GM19238 (cell line): ENCODE results near the gene ADGRG6.
"Not testable (repeated sequence)": the region's sequence is repeated elsewhere in the genome, so short reads cannot be mapped to it uniquely, and the experiment has no call there.

Experiments used
- DNase-seq: peaks from one replicate; pipeline ENCODE4 v3.0.0; 2011; ENCODE audit warnings: low spot score; ENCODE audit not compliant: insufficient read length

ADGRG6 gene

DNA sequence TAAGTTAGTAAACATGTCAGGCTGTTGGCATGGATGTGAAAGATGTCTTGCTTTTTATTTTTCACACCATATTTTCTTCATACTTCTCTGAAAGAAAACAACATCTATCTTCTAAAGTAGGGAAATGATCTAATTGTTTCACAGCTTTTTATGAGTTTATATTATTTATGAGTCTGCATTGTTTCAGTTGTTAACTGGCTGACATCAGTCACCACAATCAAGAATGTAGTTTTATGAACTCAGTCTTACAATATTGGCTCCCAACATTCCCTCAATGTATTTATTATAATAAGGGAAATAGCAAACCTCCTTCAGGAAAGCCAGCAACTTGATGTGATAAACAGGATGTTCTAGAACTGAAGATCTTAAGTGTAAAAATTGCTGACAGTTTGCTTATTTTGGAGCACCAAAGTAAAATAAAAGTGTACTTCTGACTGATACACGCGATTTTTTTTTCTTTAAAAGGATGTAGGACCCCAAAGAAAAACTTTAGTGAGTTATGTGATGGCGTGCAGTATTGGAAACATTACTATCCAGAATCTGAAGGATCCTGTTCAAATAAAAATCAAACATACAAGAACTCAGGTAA, 106.0 kb downstream of the ADGRG6 start:
- no peak for DNase-seq

- no peak for DNase-seq
Measured at GRCh38 chr6:142408409-142408808, 106.6 kb downstream of the ADGRG6 start.

- DNase-seq, result no peak
Measured at GRCh38 chr6:142409794-142410193, 108.0 kb downstream of the ADGRG6 start.

DNA sequence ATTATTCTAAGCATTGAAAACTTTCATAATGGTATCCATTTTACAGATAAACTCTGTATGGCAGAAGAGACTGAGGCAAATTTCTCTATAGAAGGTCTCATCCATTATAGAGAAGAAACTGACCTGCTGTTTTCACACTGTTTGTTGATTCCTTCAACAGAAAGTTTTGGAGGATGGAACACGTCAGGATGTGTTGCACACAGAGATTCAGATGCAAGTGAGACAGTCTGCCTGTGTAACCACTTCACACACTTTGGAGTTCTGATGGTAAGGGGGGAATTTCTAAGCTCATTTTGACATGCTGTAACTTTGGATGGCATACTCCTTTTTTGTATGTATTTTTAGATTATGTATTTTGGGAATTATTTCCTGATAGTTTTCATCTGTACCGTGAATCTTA, 109.3 kb downstream of the ADGRG6 start:
- DNase-seq, result no peak

DNA sequence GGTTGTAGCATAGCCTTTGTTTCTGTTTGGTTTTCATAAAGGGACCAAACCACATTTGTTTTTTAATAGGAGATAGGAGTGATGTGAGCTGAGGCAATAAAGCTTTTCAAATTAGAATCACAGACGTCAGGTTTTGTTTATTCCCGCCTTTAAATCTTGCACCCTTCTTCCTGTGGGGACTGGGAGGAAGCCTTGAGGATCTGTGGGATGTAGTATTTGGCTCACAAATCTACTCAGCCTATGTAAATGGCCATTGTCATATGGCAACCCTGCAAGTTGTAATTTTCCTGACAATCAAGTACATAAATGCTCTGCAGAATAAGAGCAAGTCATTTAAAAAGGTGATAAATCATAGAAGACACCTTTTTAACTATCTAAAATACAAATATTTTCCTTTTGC, 110.4 kb downstream of the ADGRG6 start:
- DNase-seq, result no peak

DNA sequence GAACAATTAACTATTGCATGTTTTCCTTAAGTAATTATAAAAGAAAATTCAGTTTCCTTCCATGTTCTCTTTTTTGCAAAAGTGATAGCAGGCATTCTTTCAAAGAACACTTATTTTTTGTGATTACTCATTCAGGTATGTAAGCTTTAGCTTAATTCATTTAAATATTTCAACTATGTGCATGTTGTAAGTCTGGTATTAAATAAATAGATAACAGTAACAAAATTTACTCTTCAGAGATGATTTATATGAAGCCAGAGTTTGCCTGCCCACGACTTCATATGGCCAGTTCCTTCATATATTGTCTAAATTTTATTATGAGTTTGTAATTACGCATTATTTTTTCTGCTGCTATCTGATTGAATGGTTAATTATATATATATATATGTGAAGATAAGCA, 110.9 kb downstream of the ADGRG6 start:
- no peak for DNase-seq

GRCh38 chr6:142413111-142413510, 111.3 kb downstream of the ADGRG6 start:
- DNase-seq, result no peak

DNA sequence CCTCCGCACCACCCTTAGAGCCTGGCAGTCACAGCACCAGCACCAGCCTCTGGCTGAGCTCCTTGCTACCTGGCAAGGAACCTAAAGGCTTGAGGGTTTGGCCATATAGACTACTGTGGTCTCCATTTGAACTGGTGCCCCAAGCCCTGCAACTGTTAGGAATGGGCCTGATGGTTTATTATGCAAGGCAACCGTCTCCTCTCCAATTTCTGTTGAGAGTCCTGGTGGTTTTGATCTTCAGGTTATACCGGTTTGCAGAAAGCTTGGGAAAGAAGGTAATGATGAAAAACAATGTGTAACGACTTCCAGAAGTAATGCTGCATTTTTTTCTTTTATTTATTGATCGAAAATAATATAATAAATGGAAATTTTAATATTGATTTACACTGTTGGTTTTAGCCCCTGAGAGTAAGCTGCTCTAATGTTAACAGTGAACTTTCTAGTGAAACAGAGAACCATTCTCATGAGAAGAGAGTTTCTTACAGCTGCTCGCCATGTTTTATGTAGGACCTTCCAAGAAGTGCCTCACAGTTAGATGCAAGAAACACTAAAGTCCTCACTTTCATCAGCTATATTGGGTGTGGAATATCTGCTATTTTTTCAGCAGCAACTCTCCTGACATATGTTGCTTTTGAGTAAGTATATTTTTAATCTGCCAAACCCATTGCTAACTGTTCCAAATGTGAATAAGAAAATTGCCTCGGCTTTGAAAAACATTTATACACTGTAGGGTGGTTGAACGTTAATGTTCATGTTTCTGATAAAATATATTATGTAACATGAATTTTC, 112.8 kb downstream of the ADGRG6 start:
- no peak for DNase-seq

GRCh38 chr6:142416179-142416578, 114.4 kb downstream of the ADGRG6 start:
- no peak for DNase-seq

DNA sequence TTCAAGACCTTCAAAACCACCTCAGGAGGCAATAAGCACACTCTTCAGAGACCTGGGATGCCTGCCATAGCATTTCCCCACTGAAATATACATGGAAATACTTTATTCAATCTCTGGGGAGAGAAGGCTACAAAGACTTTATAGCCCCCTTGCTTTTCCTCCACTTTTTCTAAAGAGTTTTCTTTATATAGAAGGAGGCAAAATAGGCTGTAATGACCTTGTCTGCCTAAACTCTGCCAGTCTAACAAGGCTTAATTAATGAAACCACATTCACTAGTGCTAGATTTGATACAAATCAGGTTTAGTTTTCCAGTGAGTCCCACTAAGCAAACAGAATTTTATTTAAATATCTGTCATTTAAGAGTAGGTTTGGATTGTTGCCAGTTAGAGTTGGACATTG, 114.9 kb downstream of the ADGRG6 start:
- no peak for DNase-seq

DNA sequence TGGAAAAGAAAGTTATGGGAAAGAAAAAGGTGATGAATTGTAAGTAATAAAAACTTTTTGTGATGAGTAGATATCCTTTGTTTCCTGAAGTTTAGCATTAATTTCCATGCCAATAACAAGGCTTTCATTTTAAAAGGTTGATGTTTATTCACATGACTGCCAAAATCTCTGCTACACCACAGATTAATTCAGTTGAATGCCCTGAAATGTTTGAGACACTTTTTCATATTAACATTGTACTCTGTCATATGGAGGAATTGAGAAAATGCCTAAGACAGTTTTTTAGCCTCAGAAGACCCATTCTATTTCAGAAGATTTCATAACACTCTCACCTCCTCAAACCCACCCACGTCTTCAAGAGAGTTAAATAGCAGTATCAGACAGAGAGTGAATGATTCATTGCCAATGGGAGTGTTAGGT, 115.5 kb downstream of the ADGRG6 start:
- DNase-seq, result no peak

DNA sequence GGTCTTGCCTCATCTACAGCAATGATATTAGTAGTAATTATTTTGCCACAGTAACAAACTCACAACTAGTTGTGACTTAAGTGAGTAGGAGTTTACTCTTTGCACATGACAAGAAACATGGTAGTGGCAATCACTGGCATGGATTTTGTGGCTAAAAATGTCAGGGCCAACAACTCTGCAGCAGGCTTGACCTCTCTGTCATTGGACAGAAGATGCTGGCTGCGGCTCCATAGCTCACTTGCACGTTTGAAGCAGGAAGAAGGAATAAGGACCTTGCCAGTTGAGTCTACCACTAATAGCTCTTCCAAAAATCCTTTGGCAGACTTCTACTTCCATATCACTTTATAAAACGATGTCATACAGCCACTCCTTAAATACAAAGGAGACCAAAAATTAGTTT, 117.3 kb downstream of the ADGRG6 start:
- no peak for DNase-seq

DNA sequence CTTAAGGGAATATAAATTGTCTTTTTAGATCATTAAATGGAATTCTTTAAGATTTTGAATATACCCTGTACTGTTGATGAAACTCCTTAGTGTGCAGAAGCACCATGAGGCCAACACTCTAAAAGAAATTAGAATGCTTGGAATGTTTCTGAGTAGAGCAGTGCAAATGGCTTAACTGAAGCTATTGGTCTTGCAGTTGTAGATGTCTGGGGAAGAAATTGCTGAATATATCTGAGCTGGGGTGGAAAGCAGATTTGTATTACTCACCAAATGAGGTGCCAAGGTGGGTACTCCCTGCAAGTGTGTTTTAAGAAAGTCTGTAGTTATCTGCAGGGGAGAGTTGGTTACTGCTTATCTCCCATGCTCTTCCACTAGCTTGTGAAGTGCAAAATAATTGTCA, 119.0 kb downstream of the ADGRG6 start:
- no peak for DNase-seq

DNA sequence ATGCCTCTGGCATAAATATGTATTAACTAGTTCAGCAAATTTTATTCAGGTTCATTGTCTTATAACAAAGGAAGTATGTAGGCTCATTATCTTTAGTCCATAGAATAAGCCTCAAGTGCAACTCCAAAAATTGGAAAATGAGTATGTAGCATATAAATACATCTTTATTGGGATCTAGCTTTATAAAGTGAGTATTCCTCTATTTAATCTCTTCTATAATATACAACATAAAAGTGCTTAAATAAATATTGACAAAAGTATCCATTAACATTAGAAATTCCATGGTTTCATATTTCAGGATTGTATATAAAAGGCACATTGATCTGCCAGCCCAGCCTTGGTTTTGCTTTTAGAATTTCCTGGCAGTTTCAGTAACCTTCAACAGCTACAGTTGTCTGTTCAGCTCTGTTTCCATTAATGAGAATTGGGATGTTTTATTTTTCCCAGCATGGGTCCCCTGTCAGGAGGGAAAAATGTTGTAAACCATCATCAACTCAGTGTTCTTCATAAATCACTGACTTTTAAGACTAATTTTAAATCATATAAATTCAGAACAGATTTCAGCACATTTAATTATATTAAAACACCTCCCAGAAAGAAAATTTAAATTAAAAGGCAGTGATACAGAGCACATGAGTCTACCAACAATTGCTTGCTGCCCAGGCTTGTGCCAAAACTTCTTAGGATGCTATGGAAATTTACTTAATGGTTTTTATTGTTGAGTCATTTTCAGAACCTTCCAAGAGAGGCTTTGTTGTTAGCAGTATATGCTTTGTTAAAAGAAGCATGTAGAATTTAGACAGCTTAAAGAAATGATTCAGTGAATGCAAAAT, 119.7 kb downstream of the ADGRG6 start:
- no peak for DNase-seq

DNA sequence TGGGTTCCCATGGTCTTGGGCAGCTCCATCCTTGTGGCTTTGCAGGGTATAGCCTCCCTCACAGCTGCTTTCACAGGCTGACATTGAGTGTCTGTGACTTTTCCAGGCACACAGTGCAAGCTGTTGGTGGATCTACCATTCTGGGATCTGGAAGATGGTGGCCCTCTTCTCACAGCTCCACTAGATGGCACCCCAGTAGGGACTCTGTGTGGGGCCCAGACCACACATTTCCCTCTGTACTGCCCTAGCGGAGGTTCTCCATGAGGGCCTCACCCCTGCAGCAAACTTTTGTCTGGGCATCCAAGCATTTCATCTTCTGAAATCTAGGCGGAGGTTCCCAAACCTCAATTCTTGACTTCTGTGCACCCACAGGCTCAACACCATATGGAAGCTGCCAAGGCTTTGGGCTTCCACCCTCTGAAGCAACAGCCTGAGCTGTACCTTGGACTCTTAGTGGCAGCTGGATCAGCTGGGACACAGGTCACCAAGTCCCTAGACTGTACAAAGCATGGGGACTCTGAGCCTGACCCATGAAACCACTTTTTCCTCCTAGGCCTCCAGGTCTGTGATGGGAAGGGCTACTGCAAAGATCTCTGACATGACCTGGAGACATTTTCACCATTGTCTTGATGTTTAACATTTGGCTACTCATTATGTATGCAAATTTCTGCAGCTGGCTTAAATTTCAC, 124.8 kb downstream of the ADGRG6 start:
- DNase-seq, result not testable (repeated sequence)

- not testable (repeated sequence) for DNase-seq
Measured at GRCh38 chr6:142428468-142428867, 126.7 kb downstream of the ADGRG6 start.

GRCh38 chr6:142429195-142429594, 127.4 kb downstream of the ADGRG6 start:
- DNase-seq, result no peak

DNA sequence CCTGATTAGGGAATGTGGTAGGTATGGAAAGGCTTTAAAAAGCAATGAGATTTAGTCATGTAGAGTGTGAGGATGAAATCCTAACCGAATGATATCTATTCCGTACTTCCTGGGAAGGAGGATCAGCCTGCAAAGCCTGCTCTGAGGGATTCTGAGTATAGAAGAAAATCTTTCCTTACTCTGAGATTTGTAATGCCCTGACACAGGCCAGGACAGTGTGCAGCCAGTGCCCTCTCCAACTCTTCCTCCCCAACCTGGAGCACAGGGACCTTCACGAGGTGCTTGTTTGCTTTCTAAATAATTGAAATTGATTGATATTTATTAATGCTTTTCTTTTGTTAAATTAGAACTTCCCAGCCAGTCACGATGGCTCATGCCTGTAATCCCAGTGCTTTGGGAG, 131.6 kb downstream of the ADGRG6 start:
- DNase-seq, result no peak

DNA sequence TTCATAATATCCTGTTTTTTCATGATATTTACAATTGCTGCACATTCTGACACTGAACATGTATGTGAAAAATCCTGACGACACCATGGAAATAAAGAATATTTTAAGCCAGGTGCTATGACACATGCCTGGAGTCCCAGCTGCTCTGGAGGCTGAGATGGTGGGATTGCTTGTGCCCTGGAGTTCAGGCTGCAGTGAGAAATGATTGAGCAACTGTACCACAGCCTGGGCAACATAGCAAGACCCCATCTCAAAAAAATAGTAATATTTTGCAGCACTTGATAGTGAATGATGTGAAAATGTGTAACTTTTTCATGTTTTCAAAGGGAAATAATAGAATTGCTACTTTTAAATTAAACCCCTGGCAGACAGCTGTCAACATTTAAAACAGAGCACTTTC, 137.1 kb downstream of the ADGRG6 start:
- DNase-seq, result no peak

DNA sequence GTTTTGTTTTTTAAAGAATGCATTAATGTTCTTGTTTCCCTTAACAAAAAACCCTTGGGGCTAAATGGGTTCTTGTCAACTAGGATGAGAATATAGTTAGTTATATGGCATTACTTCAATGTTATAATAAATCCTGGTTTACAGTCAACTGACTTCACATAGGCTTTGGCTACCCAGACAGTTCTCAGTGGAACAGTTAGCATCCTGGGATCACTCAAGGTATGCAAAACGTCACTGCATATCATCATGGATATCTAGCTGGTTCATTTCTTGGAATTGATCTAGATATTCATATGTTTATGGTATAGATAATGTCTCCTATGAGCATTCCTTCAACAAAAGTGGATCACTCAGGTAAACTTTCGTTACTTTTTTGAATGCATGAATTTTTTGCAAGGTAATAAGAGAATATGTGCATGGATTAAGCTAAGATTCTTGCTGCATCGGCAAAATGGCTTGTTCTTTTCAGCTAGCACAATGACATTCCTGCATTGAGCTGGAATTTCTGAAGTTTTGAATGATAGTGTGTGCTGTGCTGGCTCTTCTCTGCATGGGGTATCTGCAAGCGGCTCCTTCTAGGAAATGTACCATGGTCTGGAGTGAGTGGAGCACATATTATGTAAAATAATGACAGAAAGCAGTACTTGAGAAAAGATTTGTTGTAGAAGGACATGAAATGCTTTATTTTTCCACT, 138.9 kb downstream of the ADGRG6 start:
- DNase-seq, result no peak

DNA sequence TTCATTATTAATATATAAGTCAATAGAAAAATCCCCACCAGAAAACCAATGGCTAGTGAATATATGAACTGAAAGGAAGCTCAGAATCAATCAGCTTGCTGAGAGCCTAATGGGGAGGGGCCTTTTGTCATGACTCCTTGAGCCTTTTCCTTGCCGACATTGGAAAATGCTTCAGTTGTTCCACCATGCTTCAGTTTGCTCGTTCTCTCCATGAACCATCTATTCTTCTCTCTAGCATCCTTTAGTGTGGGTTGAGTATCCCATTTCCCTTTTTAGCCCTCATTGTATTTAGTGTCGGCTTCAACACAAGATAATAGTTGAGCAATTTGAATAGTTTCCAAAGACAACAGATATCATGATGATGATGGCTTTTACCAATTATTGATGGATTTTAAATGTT, 139.9 kb downstream of the ADGRG6 start:
- DNase-seq, result no peak
